GM23338 (cell line): ENCODE data around the gene UTP18. TPM values are rescaled to one million over a fixed set of nuclear protein-coding genes. Genes with fewer than 3 reads are reported as not detected.

Experiments used
- ATAC-seq: fragments of 200-7000 bp; cut with Tn5 transposase; 3 replicates; pipeline ENCODE4 v1.9.1; 2020
- DNase-seq: peaks from one replicate; pipeline ENCODE4 v3.0.0-alpha.2; 2015; ENCODE audit warnings: low spot score
- H2AFZ ChIP-seq: fragments of 200-600 bp; sonication (generic); 2 replicates; pipeline ENCODE4 v1.8.0; 2016; ENCODE audit warnings: antibody characterized with exemption, mild to moderate bottlenecking, moderate library complexity
- H3F3A ChIP-seq: fragments of 200-600 bp; sonication (generic); replicated peaks from 2 replicates; pipeline ENCODE4 v1.8.0; 2017; ENCODE audit warnings: antibody characterized with exemption, mixed run types, low read depth
- H3K27ac ChIP-seq: fragments of 200-600 bp; sonication (generic); 2 replicates; pipeline ENCODE4 v1.6.1; 2016; ENCODE audit warnings: low read depth
- H3K27me3 ChIP-seq: fragments of 200-600 bp; sonication (generic); 2 replicates; pipeline ENCODE4 v1.8.0; 2016; ENCODE audit warnings: mild to moderate bottlenecking, mixed run types, moderate library complexity; ENCODE audit not compliant: insufficient read depth
- H3K36me3 ChIP-seq: fragments of 200-600 bp; sonication (generic); 2 replicates; pipeline ENCODE4 v1.8.0; 2016; ENCODE audit warnings: mild to moderate bottlenecking; ENCODE audit not compliant: insufficient read depth
- H3K4me1 ChIP-seq: fragments of 200-600 bp; sonication (generic); 2 replicates; pipeline ENCODE4 v1.8.0; 2016; ENCODE audit warnings: mild to moderate bottlenecking, moderate library complexity; ENCODE audit not compliant: insufficient read depth
- H3K4me2 ChIP-seq: fragments of 200-600 bp; sonication (generic); 2 replicates; pipeline ENCODE4 v1.7.1; 2017; ENCODE audit warnings: mixed run types
- H3K4me3 ChIP-seq: fragments of 200-600 bp; sonication (generic); 2 replicates; pipeline ENCODE4 v1.6.1; 2016; ENCODE audit warnings: mixed run types
- H3K79me2 ChIP-seq: fragments of 200-600 bp; sonication (generic); replicated peaks from 2 replicates; pipeline ENCODE4 v1.8.0; 2017; ENCODE audit warnings: mild to moderate bottlenecking; ENCODE audit not compliant: insufficient read depth
- H3K9me2 ChIP-seq: fragments of 200-600 bp; sonication (generic); 2 replicates; pipeline ENCODE4 v1.8.0; 2017; ENCODE audit not compliant: insufficient read depth
- H4K20me1 ChIP-seq: fragments of 200-600 bp; sonication (generic); replicated peaks from 2 replicates; pipeline ENCODE4 v1.8.0; 2017; ENCODE audit warnings: mild to moderate bottlenecking; ENCODE audit not compliant: insufficient read depth
- H3K27ac Mint-ChIP-seq: 2 replicates; pipeline ENCODE4 v1.8.0; 2020; ENCODE audit warnings: inconsistent platforms, mild to moderate bottlenecking, moderate library complexity, mixed read lengths
- H3K27me3 Mint-ChIP-seq: 3 replicates; pipeline ENCODE4 v1.8.0; 2022; ENCODE audit warnings: low read depth, mild to moderate bottlenecking, moderate library complexity, mixed read lengths, inconsistent platforms; ENCODE audit not compliant: insufficient read depth, poor library complexity
- H3K36me3 Mint-ChIP-seq: 3 replicates; pipeline ENCODE4 v1.8.0; 2021; ENCODE audit warnings: low read depth, mild to moderate bottlenecking, inconsistent platforms, moderate library complexity, mixed read lengths
- H3K4me1 Mint-ChIP-seq: 3 replicates; pipeline ENCODE4 v1.8.0; 2020; ENCODE audit warnings: mild to moderate bottlenecking, inconsistent platforms, mixed read lengths
- H3K4me3 Mint-ChIP-seq: 3 replicates; pipeline ENCODE4 v1.8.0; 2021; ENCODE audit warnings: moderate library complexity, mild to moderate bottlenecking, inconsistent platforms, mixed read lengths
- H3K9me3 Mint-ChIP-seq: 3 replicates; pipeline ENCODE4 v1.8.0; 2020; ENCODE audit warnings: moderate library complexity, mild to moderate bottlenecking, inconsistent platforms, mixed read lengths
- CREB1 ChIP-seq: fragments of 250-450 bp; sonication (Bioruptor Pico); IDR thresholded peaks from 2 replicates; pipeline ENCODE4 v1.5.0; 2020; ENCODE audit warnings: low read depth, mild to moderate bottlenecking, moderate library complexity
- EZH2 ChIP-seq: fragments of 200-600 bp; sonication (generic); IDR thresholded peaks from one replicate; pipeline ENCODE4 v1.8.0; 2017; ENCODE audit warnings: antibody characterized with exemption, mild to moderate bottlenecking, low read depth; ENCODE audit not compliant: unreplicated experiment
- EZH2phosphoT487 ChIP-seq: fragments of 200-600 bp; sonication (generic); IDR thresholded peaks from one replicate; pipeline ENCODE4 v1.8.1; 2018; ENCODE audit warnings: antibody characterized with exemption; ENCODE audit not compliant: unreplicated experiment
- JUNB ChIP-seq: IDR thresholded peaks from one replicate; pipeline ENCODE4 v1.6.1; 2016; ENCODE audit warnings: antibody characterized with exemption; ENCODE audit not compliant: unreplicated experiment
- NANOG ChIP-seq: IDR thresholded peaks from 2 replicates; pipeline ENCODE4 v1.6.1; 2016; ENCODE audit warnings: antibody characterized with exemption, borderline replicate concordance
- POLR2AphosphoS5 ChIP-seq: IDR thresholded peaks from 2 replicates; pipeline ENCODE4 v1.6.1; 2016; ENCODE audit warnings: antibody characterized with exemption, low read depth
- STAT1 ChIP-seq: IDR thresholded peaks from one replicate; pipeline ENCODE4 v1.6.1; 2016; ENCODE audit warnings: antibody characterized with exemption; ENCODE audit not compliant: unreplicated experiment
- ZNF114 ChIP-seq: fragments of 250-450 bp; sonication (Bioruptor Pico); IDR thresholded peaks from 2 replicates; pipeline ENCODE4 v1.5.0; 2020; ENCODE audit warnings: mild to moderate bottlenecking, moderate library complexity
- ZNF331 ChIP-seq: fragments of 250-450 bp; sonication (Bioruptor Pico); IDR thresholded peaks from 2 replicates; pipeline ENCODE4 v1.5.0; 2020; ENCODE audit warnings: low read depth, mild to moderate bottlenecking, moderate library complexity
- polyA plus RNA-seq: library from polyadenylated mRNA; unstranded; fragments of >200 nt; fragmentation: Nextera tagmentation; extraction: Ambion mirVana; gene quantifications from 2 replicates; pipeline ENCODE4 v1.2.1, GENCODE V29; 2016
- total RNA-seq: library from RNA; depleted of rRNA; stranded (reverse); fragments of >200 nt; shearing (Covaris generic); gene quantifications from 2 replicates; pipeline ENCODE4 v1.2.3, GENCODE V29; 2014
- TF ChIP-seq, protein P1 (sequence below), 2 experiments: fragments of 200-600 bp in 1 of 2; sonication (generic) in 1 of 2; conservative IDR thresholded peaks; 2 replicates each; pipeline versions ENCODE4 v1.5.1 to v1.6.1; 2016 to 2017; ENCODE audit warnings: antibody characterized with exemption in 2 of 2, low read depth in 2 of 2, mild to moderate bottlenecking in 2 of 2, moderate library complexity in 1 of 2
- TF ChIP-seq, protein P2 (sequence below): fragments of 250-450 bp; sonication (Bioruptor Pico); IDR thresholded peaks from 2 replicates; pipeline ENCODE4 v1.5.0; 2020; ENCODE audit warnings: mild to moderate bottlenecking, moderate library complexity
- TF ChIP-seq, protein P3 (sequence below): IDR thresholded peaks from one replicate; pipeline ENCODE4 v1.6.1; 2018; ENCODE audit warnings: antibody characterized with exemption; ENCODE audit not compliant: unreplicated experiment

The UTP18 gene
- total and polyA plus RNA-seq, 2 experiments from 2014 or later: 79.4 to 87.9 TPM

DNA sequence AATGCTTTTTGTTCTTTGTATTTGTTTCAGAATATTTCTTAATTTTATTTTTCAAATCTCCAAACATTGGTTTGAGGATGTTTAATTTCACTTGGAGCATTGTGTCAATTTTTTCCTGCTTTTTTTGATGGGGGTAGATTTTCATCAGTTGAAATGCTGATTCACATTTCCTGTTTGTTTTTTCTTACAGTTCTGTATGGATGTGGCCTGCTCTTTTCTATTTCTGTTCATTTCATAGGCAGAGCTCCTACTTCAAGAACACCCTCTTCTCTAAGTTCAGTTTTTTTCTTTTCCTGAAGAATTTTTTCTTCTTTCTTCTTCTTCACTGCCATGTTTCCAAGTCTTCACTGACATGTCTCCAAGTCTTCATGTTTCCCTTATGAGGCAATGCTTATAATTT is 9.3 kb upstream of the UTP18 start:
- H3K27ac ChIP-seq: no peak overlapping the region
- H3K4me2 ChIP-seq: no peak overlapping the region
- H3K9me2 ChIP-seq: no peaks in the 10 kb centered on the region
- peaks cover 10% of the 10 kb centered on the region for H3K36me3 ChIP-seq
- no peak for ATAC-seq
- peaks cover 3% of the 10 kb centered on the region for H3K27me3 Mint-ChIP-seq
- H3K4me1 Mint-ChIP-seq: peaks cover 4% of the 10 kb centered on the region; the same call in 1 of the 3 replicates
- H3K27me3 ChIP-seq: no peaks in the 10 kb centered on the region
- H2AFZ ChIP-seq: no peak overlapping the region
- no peak overlapping the region for H3K27ac Mint-ChIP-seq
- H3K9me3 Mint-ChIP-seq: no peaks in the 10 kb centered on the region
- peaks cover 64% of the 10 kb centered on the region for H3K36me3 Mint-ChIP-seq
- no peaks in the 10 kb centered on the region for H3K4me1 ChIP-seq
- no peak overlapping the region for H3K4me3 Mint-ChIP-seq
- peaks cover 89% of the 10 kb centered on the region for H3K79me2 ChIP-seq
- no peaks in the 10 kb centered on the region for H3F3A ChIP-seq
- peaks cover 40% of the 10 kb centered on the region for H4K20me1 ChIP-seq
- no peak for TF ChIP-seq JUNB
- DNase-seq: no peak
- H3K4me3 ChIP-seq: no peak overlapping the region

DNA sequence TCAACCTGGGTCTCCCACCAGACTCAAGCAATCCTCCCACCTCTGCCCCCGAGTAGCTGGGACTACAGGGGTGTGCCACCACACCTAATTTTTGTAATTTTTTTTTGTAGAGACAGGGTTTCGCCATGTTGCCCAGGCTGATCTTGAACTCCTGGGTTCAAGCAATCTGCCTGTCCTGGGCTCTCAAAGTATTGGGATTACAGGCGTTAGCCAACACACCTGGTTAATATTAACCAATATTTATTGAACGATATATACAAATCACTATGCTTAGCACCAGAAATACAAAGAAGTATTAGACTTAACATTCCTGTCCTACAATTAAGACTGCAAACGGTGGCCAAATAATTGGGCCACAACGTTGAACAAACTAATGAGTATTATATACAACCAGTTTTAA is 4.7 kb upstream of the UTP18 start:
- Histone ChIP-seq H3K4me3 (no peak overlapping the region), H2AFZ (no peak overlapping the region), H3K4me1 (peaks cover 13% of the 10 kb centered on the region), H3K36me3 (peaks cover 17% of the 10 kb centered on the region), H3K9me2 (no peaks in the 10 kb centered on the region), H3F3A (no peaks in the 10 kb centered on the region), H3K4me2 (no peak overlapping the region), H3K27ac (no peak overlapping the region), H4K20me1 (peaks cover 43% of the 10 kb centered on the region), H3K27me3 (no peaks in the 10 kb centered on the region), H3K79me2 (peaks cover 90% of the 10 kb centered on the region)
- TF ChIP-seq EZH2: no peak
- no peak for TF ChIP-seq ZNF331 (CRISPR knock-in tag)
- no peak for TF ChIP-seq EZH2phosphoT487
- TF ChIP-seq POLR2AphosphoS5: no peak
- TF ChIP-seq, protein P1, sequence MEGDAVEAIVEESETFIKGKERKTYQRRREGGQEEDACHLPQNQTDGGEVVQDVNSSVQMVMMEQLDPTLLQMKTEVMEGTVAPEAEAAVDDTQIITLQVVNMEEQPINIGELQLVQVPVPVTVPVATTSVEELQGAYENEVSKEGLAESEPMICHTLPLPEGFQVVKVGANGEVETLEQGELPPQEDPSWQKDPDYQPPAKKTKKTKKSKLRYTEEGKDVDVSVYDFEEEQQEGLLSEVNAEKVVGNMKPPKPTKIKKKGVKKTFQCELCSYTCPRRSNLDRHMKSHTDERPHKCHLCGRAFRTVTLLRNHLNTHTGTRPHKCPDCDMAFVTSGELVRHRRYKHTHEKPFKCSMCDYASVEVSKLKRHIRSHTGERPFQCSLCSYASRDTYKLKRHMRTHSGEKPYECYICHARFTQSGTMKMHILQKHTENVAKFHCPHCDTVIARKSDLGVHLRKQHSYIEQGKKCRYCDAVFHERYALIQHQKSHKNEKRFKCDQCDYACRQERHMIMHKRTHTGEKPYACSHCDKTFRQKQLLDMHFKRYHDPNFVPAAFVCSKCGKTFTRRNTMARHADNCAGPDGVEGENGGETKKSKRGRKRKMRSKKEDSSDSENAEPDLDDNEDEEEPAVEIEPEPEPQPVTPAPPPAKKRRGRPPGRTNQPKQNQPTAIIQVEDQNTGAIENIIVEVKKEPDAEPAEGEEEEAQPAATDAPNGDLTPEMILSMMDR (conservative IDR thresholded peaks at IDR 0.05; ENCODE audit: low read depth in 2 of 2): no peak
- no peak for TF ChIP-seq STAT1
- TF ChIP-seq, protein P2, sequence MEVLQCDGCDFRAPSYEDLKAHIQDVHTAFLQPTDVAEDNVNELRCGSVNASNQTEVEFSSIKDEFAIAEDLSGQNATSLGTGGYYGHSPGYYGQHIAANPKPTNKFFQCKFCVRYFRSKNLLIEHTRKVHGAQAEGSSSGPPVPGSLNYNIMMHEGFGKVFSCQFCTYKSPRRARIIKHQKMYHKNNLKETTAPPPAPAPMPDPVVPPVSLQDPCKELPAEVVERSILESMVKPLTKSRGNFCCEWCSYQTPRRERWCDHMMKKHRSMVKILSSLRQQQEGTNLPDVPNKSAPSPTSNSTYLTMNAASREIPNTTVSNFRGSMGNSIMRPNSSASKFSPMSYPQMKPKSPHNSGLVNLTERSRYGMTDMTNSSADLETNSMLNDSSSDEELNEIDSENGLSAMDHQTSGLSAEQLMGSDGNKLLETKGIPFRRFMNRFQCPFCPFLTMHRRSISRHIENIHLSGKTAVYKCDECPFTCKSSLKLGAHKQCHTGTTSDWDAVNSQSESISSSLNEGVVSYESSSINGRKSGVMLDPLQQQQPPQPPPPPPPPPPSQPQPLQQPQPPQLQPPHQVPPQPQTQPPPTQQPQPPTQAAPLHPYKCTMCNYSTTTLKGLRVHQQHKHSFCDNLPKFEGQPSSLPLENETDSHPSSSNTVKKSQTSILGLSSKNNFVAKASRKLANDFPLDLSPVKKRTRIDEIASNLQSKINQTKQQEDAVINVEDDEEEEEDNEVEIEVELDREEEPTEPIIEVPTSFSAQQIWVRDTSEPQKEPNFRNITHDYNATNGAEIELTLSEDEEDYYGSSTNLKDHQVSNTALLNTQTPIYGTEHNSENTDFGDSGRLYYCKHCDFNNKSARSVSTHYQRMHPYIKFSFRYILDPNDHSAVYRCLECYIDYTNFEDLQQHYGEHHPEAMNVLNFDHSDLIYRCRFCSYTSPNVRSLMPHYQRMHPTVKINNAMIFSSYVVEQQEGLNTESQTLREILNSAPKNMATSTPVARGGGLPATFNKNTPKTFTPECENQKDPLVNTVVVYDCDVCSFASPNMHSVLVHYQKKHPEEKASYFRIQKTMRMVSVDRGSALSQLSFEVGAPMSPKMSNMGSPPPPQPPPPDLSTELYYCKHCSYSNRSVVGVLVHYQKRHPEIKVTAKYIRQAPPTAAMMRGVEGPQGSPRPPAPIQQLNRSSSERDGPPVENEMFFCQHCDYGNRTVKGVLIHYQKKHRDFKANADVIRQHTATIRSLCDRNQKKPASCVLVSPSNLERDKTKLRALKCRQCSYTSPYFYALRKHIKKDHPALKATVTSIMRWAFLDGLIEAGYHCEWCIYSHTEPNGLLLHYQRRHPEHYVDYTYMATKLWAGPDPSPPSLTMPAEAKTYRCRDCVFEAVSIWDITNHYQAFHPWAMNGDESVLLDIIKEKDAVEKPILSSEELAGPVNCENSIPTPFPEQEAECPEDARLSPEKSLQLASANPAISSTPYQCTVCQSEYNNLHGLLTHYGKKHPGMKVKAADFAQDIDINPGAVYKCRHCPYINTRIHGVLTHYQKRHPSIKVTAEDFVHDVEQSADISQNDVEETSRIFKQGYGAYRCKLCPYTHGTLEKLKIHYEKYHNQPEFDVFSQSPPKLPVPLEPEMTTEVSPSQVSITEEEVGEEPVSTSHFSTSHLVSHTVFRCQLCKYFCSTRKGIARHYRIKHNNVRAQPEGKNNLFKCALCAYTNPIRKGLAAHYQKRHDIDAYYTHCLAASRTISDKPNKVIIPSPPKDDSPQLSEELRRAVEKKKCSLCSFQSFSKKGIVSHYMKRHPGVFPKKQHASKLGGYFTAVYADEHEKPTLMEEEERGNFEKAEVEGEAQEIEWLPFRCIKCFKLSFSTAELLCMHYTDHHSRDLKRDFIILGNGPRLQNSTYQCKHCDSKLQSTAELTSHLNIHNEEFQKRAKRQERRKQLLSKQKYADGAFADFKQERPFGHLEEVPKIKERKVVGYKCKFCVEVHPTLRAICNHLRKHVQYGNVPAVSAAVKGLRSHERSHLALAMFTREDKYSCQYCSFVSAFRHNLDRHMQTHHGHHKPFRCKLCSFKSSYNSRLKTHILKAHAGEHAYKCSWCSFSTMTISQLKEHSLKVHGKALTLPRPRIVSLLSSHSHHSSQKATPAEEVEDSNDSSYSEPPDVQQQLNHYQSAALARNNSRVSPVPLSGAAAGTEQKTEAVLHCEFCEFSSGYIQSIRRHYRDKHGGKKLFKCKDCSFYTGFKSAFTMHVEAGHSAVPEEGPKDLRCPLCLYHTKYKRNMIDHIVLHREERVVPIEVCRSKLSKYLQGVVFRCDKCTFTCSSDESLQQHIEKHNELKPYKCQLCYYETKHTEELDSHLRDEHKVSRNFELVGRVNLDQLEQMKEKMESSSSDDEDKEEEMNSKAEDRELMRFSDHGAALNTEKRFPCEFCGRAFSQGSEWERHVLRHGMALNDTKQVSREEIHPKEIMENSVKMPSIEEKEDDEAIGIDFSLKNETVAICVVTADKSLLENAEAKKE (CRISPR knock-in tag): no peak
- no peak for TF ChIP-seq NANOG
- TF ChIP-seq, protein P3, sequence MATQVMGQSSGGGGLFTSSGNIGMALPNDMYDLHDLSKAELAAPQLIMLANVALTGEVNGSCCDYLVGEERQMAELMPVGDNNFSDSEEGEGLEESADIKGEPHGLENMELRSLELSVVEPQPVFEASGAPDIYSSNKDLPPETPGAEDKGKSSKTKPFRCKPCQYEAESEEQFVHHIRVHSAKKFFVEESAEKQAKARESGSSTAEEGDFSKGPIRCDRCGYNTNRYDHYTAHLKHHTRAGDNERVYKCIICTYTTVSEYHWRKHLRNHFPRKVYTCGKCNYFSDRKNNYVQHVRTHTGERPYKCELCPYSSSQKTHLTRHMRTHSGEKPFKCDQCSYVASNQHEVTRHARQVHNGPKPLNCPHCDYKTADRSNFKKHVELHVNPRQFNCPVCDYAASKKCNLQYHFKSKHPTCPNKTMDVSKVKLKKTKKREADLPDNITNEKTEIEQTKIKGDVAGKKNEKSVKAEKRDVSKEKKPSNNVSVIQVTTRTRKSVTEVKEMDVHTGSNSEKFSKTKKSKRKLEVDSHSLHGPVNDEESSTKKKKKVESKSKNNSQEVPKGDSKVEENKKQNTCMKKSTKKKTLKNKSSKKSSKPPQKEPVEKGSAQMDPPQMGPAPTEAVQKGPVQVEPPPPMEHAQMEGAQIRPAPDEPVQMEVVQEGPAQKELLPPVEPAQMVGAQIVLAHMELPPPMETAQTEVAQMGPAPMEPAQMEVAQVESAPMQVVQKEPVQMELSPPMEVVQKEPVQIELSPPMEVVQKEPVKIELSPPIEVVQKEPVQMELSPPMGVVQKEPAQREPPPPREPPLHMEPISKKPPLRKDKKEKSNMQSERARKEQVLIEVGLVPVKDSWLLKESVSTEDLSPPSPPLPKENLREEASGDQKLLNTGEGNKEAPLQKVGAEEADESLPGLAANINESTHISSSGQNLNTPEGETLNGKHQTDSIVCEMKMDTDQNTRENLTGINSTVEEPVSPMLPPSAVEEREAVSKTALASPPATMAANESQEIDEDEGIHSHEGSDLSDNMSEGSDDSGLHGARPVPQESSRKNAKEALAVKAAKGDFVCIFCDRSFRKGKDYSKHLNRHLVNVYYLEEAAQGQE: no peak
- TF ChIP-seq JUNB: no peak
- TF ChIP-seq ZNF114 (CRISPR knock-in tag): no peak
- TF ChIP-seq CREB1 (CRISPR knock-in tag): no peak
- ATAC-seq (no peak), DNase-seq (no peak)
- Mint-ChIP-seq H3K4me1 (peaks cover 21% of the 10 kb centered on the region; the same call in 2 of the 3 replicates), H3K27ac (no peak overlapping the region), H3K4me3 (no peak overlapping the region), H3K36me3 (peaks cover 82% of the 10 kb centered on the region), H3K9me3 (no peaks in the 10 kb centered on the region), H3K27me3 (peaks cover 3% of the 10 kb centered on the region)
